ENCODE data around the gene CASQ2. TPM values are rescaled to one million over a fixed set of nuclear protein-coding genes. Genes with fewer than 3 reads are reported as not detected.

The CASQ2 gene
- total and polyA plus RNA-seq, 10 of the 15 experiments (the other 5 are each of a cell fraction or from before 2014, with no cell fraction given), result not detected

DNA sequence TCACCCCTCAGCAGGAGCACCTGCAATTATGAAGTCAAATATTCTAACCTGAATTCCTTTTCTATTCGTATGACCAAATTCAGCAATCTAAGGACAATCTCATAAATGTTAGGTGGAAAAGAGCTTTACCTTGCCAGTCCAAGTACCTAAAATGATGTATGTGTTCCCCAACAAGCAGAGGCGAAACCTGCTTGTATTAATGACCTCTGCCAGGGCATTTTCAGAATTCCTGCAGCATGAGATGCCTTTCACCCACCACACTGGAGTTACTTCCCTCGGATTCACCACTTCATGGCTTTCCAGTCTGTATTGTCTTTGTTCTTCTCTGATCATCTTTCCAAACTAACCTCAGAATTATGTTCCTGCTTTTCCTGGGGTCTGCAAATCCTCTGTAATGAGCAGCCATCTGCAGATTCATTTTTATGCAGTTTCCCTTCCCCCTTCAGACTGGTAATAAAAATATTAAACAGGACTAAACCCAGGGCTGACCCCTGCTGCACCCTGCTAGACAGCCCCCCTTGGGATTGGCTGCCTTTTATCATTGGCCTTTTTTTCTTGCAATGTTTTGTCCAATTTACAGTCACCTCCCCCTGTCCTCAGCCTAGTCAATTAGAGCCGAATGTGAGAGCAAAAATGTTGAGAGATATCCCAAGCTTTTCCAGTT, 26.6 kb upstream of the CASQ2 start:
- H3K36me3 ChIP-seq (ENCODE audit: control insufficient read depth in 2 of 2, insufficient read depth in 2 of 2, low read length in 1 of 2), result no peaks in the 10 kb centered on the region
- no peak overlapping the region for H3K9ac ChIP-seq (ENCODE audit: control insufficient read depth, insufficient read depth, low read length)
- no TSS peak for BruUV-seq (replicated peaks)
- no peak overlapping the region for H3K4me3 ChIP-seq
- ChIA-PET SMC1A (ENCODE audit: uncharacterized antibody, unreplicated experiment) (no interaction called here), POLR2A (no interaction called here), RAD21 (ENCODE audit: unreplicated experiment) (no interaction called here), CTCF (no interaction called here)
- FAIRE-seq (no peak), ATAC-seq (no peak), DNase-seq (ENCODE audit: low read depth, low spot score) (no peak)
- no peaks in the 10 kb centered on the region for H3K4me1 ChIP-seq (ENCODE audit: control insufficient read depth, insufficient read depth, low read length)
- H3K9me3 ChIP-seq (replicated peaks; ENCODE audit: control insufficient read depth, insufficient read depth, low read length), result no peaks in the 10 kb centered on the region
- H3K27me3 ChIP-seq (replicated peaks in 1 of 2; ENCODE audit: control insufficient read depth in 2 of 2, insufficient read depth in 2 of 2, low read length in 1 of 2), result no peaks in the 10 kb centered on the region; a peak in 1 of 4 replicates
- H2AFZ ChIP-seq (ENCODE audit: control insufficient read depth, low read depth, low read length), result no peak overlapping the region
- H3K4me2 ChIP-seq (ENCODE audit: control insufficient read depth, insufficient read depth), result no peak overlapping the region
- 8% methylated on average over 4 of the region's 4 CpGs for WGBS (ENCODE audit: insufficient coverage, insufficient replicate concordance, low lambda C conversion rate, missing lambda C conversion rate)
- H4K20me1 ChIP-seq (ENCODE audit: control insufficient read depth, insufficient read depth), result no peaks in the 10 kb centered on the region
- no peaks in the 10 kb centered on the region for H3K79me2 ChIP-seq (ENCODE audit: control insufficient read depth, insufficient read depth, low read length)
- no peak for TF ChIP-seq SP1 (IDR thresholded peaks at IDR 0.05; ENCODE audit: low read depth, low read length)
- in situ Hi-C loops (cut with MboI) (no loop called here), intact Hi-C loops (cut with micrococcal nuclease; ENCODE audit: unreplicated experiment) (no loop called here)
- no peak overlapping the region for H3K27ac ChIP-seq (ENCODE audit: control insufficient read depth, insufficient read depth)

DNA sequence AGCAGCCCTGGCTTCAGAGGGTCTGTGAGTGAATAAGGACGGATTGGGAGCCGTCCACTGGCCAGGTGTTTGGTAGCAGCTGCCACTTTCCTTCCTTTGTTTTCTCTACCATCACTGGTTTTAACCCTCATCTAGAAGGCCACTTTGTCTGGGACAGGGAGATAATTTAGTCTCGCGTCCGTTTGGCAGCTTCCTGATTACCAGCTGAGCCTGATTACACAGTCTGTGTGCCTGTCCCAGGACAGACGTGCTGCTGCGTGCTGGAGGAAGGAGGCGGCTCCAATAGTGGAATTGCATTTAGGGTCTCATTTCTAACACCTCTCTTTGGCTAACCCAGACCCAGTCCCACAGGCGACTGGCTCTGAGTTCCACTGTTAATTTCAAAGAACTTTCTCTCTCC, 24.6 kb upstream of the CASQ2 start:
- H4K20me1 ChIP-seq (ENCODE audit: control insufficient read depth, insufficient read depth), result no peaks in the 10 kb centered on the region
- FAIRE-seq (no peak), DNase-seq (ENCODE audit: low read depth, low spot score) (no peak), ATAC-seq (no peak)
- in situ Hi-C loops (cut with MboI), result no loop called here
- intact Hi-C loops (cut with micrococcal nuclease; ENCODE audit: unreplicated experiment), result no loop called here
- BruUV-seq (replicated peaks), result no TSS peak
- H3K36me3 ChIP-seq (ENCODE audit: control insufficient read depth in 2 of 2, insufficient read depth in 2 of 2, low read length in 1 of 2), result no peaks in the 10 kb centered on the region
- no peak overlapping the region for H3K27ac ChIP-seq (ENCODE audit: control insufficient read depth, insufficient read depth)
- H3K4me2 ChIP-seq (ENCODE audit: control insufficient read depth, insufficient read depth), result no peak overlapping the region
- ChIA-PET CTCF (no interaction called here), RAD21 (ENCODE audit: unreplicated experiment) (no interaction called here), POLR2A (no interaction called here), SMC1A (ENCODE audit: uncharacterized antibody, unreplicated experiment) (no interaction called here)
- 47% methylated on average over 9 of the region's 9 CpGs for WGBS (ENCODE audit: insufficient coverage, insufficient replicate concordance, low lambda C conversion rate, missing lambda C conversion rate)
- H3K4me3 ChIP-seq, result no peak overlapping the region
- H3K9me3 ChIP-seq (replicated peaks; ENCODE audit: control insufficient read depth, insufficient read depth, low read length), result no peaks in the 10 kb centered on the region
- no peaks in the 10 kb centered on the region for H3K79me2 ChIP-seq (ENCODE audit: control insufficient read depth, insufficient read depth, low read length)
- H3K4me1 ChIP-seq (ENCODE audit: control insufficient read depth, insufficient read depth, low read length), result no peaks in the 10 kb centered on the region
- no peak overlapping the region for H3K9ac ChIP-seq (ENCODE audit: control insufficient read depth, insufficient read depth, low read length)
- no peak overlapping the region for H2AFZ ChIP-seq (ENCODE audit: control insufficient read depth, low read depth, low read length)
- peaks cover 0 to 2% of the 10 kb centered on the region in 2 experiments; a peak in 1 of 4 replicates for H3K27me3 ChIP-seq (replicated peaks in 1 of 2; ENCODE audit: control insufficient read depth in 2 of 2, insufficient read depth in 2 of 2, low read length in 1 of 2)
- TF ChIP-seq REST (IDR thresholded peaks at IDR 0.05; ENCODE audit: low read depth, low read length), result no peak
- TF ChIP-seq JUNB (IDR thresholded peaks at IDR 0.05), result no peak
- TF ChIP-seq IKZF2 (IDR thresholded peaks at IDR 0.05), result no peak
- TF ChIP-seq, protein P1, sequence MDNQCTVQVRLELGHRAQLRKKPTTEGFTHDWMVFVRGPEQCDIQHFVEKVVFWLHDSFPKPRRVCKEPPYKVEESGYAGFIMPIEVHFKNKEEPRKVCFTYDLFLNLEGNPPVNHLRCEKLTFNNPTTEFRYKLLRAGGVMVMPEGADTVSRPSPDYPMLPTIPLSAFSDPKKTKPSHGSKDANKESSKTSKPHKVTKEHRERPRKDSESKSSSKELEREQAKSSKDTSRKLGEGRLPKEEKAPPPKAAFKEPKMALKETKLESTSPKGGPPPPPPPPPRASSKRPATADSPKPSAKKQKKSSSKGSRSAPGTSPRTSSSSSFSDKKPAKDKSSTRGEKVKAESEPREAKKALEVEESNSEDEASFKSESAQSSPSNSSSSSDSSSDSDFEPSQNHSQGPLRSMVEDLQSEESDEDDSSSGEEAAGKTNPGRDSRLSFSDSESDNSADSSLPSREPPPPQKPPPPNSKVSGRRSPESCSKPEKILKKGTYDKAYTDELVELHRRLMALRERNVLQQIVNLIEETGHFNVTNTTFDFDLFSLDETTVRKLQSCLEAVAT (IDR thresholded peaks at IDR 0.05), result no peak
- TF ChIP-seq SMARCA5 (IDR thresholded peaks at IDR 0.05), result no peak
- no peak for TF ChIP-seq HCFC1 (IDR thresholded peaks at IDR 0.05; ENCODE audit: low read length)
- no peak for TF ChIP-seq MAX (IDR thresholded peaks at IDR 0.05; ENCODE audit: low read depth, low read length)
- no peak for TF ChIP-seq PKNOX1 (IDR thresholded peaks at IDR 0.05)
- no peak for TF ChIP-seq EED (IDR thresholded peaks at IDR 0.05; ENCODE audit: low read depth)
- TF ChIP-seq ETV6 (conservative IDR thresholded peaks at IDR 0.05 in 1 of 2, IDR thresholded peaks at IDR 0.05 in 1 of 2; ENCODE audit: borderline replicate concordance in 1 of 2, low read depth in 1 of 2), result no peak
- no peak for TF ChIP-seq MEF2A (IDR thresholded peaks at IDR 0.05; ENCODE audit: insufficient read depth, low read depth, low read length)
